ENCODE data around the gene ARHGAP15.

Gene ARHGAP15

GRCh38 chr2:143603035-143603655 lies 473.9 kb downstream of the ARHGAP15 start:
- no peak for DNase-seq

GRCh38 chr2:143603846-143604565 lies 474.8 kb downstream of the ARHGAP15 start:
- DNase-seq, result no peak

GRCh38 chr2:143604566-143604959 lies 475.3 kb downstream of the ARHGAP15 start:
- no peak for DNase-seq

- DNase-seq, result no peak
Observed at GRCh38 chr2:143607231-143608062, 478.2 kb downstream of the ARHGAP15 start.

- no peak for DNase-seq
Observed at GRCh38 chr2:143608063-143608423, 478.8 kb downstream of the ARHGAP15 start.

GRCh38 chr2:143608758-143609157 lies 479.5 kb downstream of the ARHGAP15 start:
- DNase-seq, result no peak

- no peak for DNase-seq
Observed at GRCh38 chr2:143611336-143611735, 482.1 kb downstream of the ARHGAP15 start.

- DNase-seq, result no peak
Observed at GRCh38 chr2:143615562-143615961, 486.3 kb downstream of the ARHGAP15 start.

- no peak for DNase-seq
Observed at GRCh38 chr2:143616452-143616851, 487.2 kb downstream of the ARHGAP15 start.

GRCh38 chr2:143617803-143618415 lies 488.7 kb downstream of the ARHGAP15 start:
- DNase-seq, result no peak

GRCh38 chr2:143622106-143622505 lies 492.9 kb downstream of the ARHGAP15 start:
- no peak for DNase-seq

- no peak for DNase-seq
Observed at GRCh38 chr2:143623231-143623908, 494.2 kb downstream of the ARHGAP15 start.

- DNase-seq, result no peak
Observed at GRCh38 chr2:143623909-143624260, 494.7 kb downstream of the ARHGAP15 start.

GRCh38 chr2:143629340-143629739 lies 500.1 kb downstream of the ARHGAP15 start:
- no peak for DNase-seq

- DNase-seq, result no peak
Observed at GRCh38 chr2:143632751-143633374, 503.6 kb downstream of the ARHGAP15 start.

GRCh38 chr2:143633419-143633818 lies 504.2 kb downstream of the ARHGAP15 start:
- no peak for DNase-seq

GRCh38 chr2:143635302-143635701 lies 506.1 kb downstream of the ARHGAP15 start:
- no peak for DNase-seq

- no peak for DNase-seq
Observed at GRCh38 chr2:143635936-143636335, 506.7 kb downstream of the ARHGAP15 start.

- no peak for DNase-seq
Observed at GRCh38 chr2:143640826-143641225, 511.6 kb downstream of the ARHGAP15 start.

GRCh38 chr2:143645921-143646645 lies 516.9 kb downstream of the ARHGAP15 start:
- no peak for DNase-seq

GRCh38 chr2:143649226-143649740 lies 520.1 kb downstream of the ARHGAP15 start:
- no peak for DNase-seq
